HepG2 (cell line): Measurements from ENCODE around the gene TREH. TPM values are rescaled to one million over a fixed set of nuclear protein-coding genes. Genes with fewer than 3 reads are reported as not detected.
"Not testable (repeated sequence)": the region's sequence is repeated elsewhere in the genome, so short reads cannot be mapped to it uniquely, and the experiment has no call there.

Experiments
- ADNP ChIP-seq: sonication (generic); formaldehyde crosslinking; IDR thresholded peaks from 2 replicates; pipeline ENCODE4 v1.4.0; 2020; ENCODE audit warnings: missing genetic modification reagents
- BCL6 ChIP-seq: IDR thresholded peaks from 2 replicates; pipeline ENCODE4 v1.6.1; 2016; ENCODE audit warnings: missing genetic modification reagents, missing compliant biosample characterization
- GABPA ChIP-seq, 2 experiments: IDR thresholded peaks; 2 replicates each; pipeline ENCODE4 v1.6.1; 2011 to 2016; ENCODE audit warnings: low read depth in 2 of 2, low read length in 1 of 2, missing biosample characterization in 1 of 2, missing genetic modification characterization in 1 of 2
- HMGXB4 ChIP-seq, 2 experiments: sonication (generic) in 1 of 2; formaldehyde crosslinking in 1 of 2; IDR thresholded peaks; 2 replicates each; pipeline versions ENCODE4 v1.4.0 to v1.6.1; 2018 to 2020; ENCODE audit warnings: missing genetic modification reagents in 2 of 2, borderline replicate concordance in 1 of 2, low read depth in 1 of 2, mild to moderate bottlenecking in 1 of 2, missing biosample characterization in 1 of 2
- LCORL ChIP-seq, 2 experiments: fragments of 450-650 bp in 1 of 2; sonication (generic) in 1 of 2; formaldehyde crosslinking in 1 of 2; IDR thresholded peaks; 2 replicates each; pipeline versions ENCODE4 v1.5.0 to v1.6.1; 2017 to 2020; ENCODE audit warnings: antibody characterized with exemption in 1 of 2, missing genetic modification reagents in 1 of 2
- ONECUT2 ChIP-seq: sonication (generic); formaldehyde crosslinking; IDR thresholded peaks from 2 replicates; pipeline ENCODE4 v1.4.0; 2020; ENCODE audit warnings: missing genetic modification reagents
- RAD21 ChIP-seq: fragments of 450-650 bp; formaldehyde crosslinking; IDR thresholded peaks from 2 replicates; pipeline ENCODE4 v1.5.0; 2020; ENCODE audit warnings: mild to moderate bottlenecking
- STAG1 ChIP-seq: sonication (generic); formaldehyde crosslinking; IDR thresholded peaks from 2 replicates; pipeline ENCODE4 v1.4.0; 2020; ENCODE audit warnings: missing genetic modification reagents
- TEAD3 ChIP-seq: optimal IDR thresholded peaks from 2 replicates; pipeline ENCODE3; 2016; ENCODE audit warnings: borderline replicate concordance
- ZFP91 ChIP-seq: sonication (generic); formaldehyde crosslinking; IDR thresholded peaks from 2 replicates; pipeline ENCODE4 v1.9.0; 2022; ENCODE audit warnings: missing genetic modification reagents, mild to moderate bottlenecking, borderline replicate concordance
- ZFY ChIP-seq: sonication (generic); formaldehyde crosslinking; IDR thresholded peaks from 2 replicates; pipeline ENCODE4 v1.4.0; 2020; ENCODE audit warnings: missing genetic modification reagents
- ZGPAT ChIP-seq: IDR thresholded peaks from 2 replicates; pipeline ENCODE4 v1.6.1; 2016; ENCODE audit warnings: mild to moderate bottlenecking
- ZMYM4 ChIP-seq: sonication (generic); formaldehyde crosslinking; IDR thresholded peaks from 2 replicates; pipeline ENCODE4 v1.8.1; 2023; ENCODE audit warnings: mild to moderate bottlenecking, missing genetic modification reagents
- ZNF772 ChIP-seq: sonication (generic); formaldehyde crosslinking; IDR thresholded peaks from 2 replicates; pipeline ENCODE4 v1.5.0; 2020; ENCODE audit warnings: mild to moderate bottlenecking, missing genetic modification reagents
- ZNF788 ChIP-seq: sonication (generic); formaldehyde crosslinking; IDR thresholded peaks from 2 replicates; pipeline ENCODE4 v1.5.0; 2020; ENCODE audit warnings: mild to moderate bottlenecking, missing genetic modification reagents, borderline replicate concordance
- polyA plus RNA-seq, 8 experiments: library from polyadenylated mRNA; depleted of rRNA in 3 of 8; stranded (reverse) in 7 of 8; unstranded in 1 of 8; fragments of >200 nt; fragmentation: Illumina TruSeq in 4 of 8; extraction: Trizol in 4 of 8; gene quantifications; 2 replicates each; pipeline versions ENCODE4 v1.2.1 to v1.2.3, GENCODE V29; 2011 to 2016; ENCODE audit warnings: low read depth in 4 of 8, missing spikeins in 1 of 8, mixed read lengths in 1 of 8; ENCODE audit not compliant: insufficient read depth in 1 of 8
- total RNA-seq, 5 experiments: library from RNA; depleted of rRNA; stranded (reverse); fragments of >200 nt; fragmentation: Illumina TruSeq; extraction: Trizol; gene quantifications; 2 replicates each; pipeline ENCODE4 v1.2.3, GENCODE V29; 2016; ENCODE audit warnings: low read depth in 1 of 5
- TF ChIP-seq, protein P1 (sequence below): sonication (generic); formaldehyde crosslinking; IDR thresholded peaks from 2 replicates; pipeline ENCODE4 v1.4.0; 2020; ENCODE audit warnings: missing genetic modification reagents
- TF ChIP-seq, protein P2 (sequence below): sonication (generic); formaldehyde crosslinking; IDR thresholded peaks from 2 replicates; pipeline ENCODE4 v1.5.0; 2020; ENCODE audit warnings: mild to moderate bottlenecking, missing genetic modification reagents, moderate library complexity

The TREH gene
- total and polyA plus RNA-seq, 2 of the 13 experiments (the other 11 are each of a cell fraction or from before 2014, with no cell fraction given): 0.53 to 0.86 TPM

GRCh38 chr11:118678908-118679307 lies 542 bp downstream of the TREH start (continued):
- TF ChIP-seq, protein P1, sequence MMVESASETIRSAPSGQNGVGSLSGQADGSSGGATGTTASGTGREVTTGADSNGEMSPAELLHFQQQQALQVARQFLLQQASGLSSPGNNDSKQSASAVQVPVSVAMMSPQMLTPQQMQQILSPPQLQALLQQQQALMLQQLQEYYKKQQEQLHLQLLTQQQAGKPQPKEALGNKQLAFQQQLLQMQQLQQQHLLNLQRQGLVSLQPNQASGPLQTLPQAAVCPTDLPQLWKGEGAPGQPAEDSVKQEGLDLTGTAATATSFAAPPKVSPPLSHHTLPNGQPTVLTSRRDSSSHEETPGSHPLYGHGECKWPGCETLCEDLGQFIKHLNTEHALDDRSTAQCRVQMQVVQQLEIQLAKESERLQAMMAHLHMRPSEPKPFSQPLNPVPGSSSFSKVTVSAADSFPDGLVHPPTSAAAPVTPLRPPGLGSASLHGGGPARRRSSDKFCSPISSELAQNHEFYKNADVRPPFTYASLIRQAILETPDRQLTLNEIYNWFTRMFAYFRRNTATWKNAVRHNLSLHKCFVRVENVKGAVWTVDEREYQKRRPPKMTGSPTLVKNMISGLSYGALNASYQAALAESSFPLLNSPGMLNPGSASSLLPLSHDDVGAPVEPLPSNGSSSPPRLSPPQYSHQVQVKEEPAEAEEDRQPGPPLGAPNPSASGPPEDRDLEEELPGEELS (CRISPR knock-in tag): peak; percentile 51
- TF ChIP-seq HMGXB4 (CRISPR knock-in tag; IDR thresholded peaks at IDR 0.05; ENCODE audit: borderline replicate concordance in 1 of 2, low read depth in 1 of 2): 0 out of 4 replicates have a peak, but pooled peaks of 1 of the 2 experiments have one; percentile 38
- 0 out of 2 replicates have a peak, but pooled peaks have one; percentile 15 for TF ChIP-seq ZFY (CRISPR knock-in tag)
- peak; percentile 57 for TF ChIP-seq TEAD3
- TF ChIP-seq BCL6 (CRISPR knock-in tag): 0 out of 2 replicates have a peak, but pooled peaks have one; percentile 11
- TF ChIP-seq ZFP91: peak; percentile 50; the same call in 1 of the 2 replicates
- TF ChIP-seq ADNP (CRISPR knock-in tag): peak; percentile 16; the same call in 1 of the 2 replicates
- not testable (repeated sequence) for TF ChIP-seq GABPA (IDR thresholded peaks at IDR 0.05; ENCODE audit: low read depth, low read length); LCORL (IDR thresholded peaks at IDR 0.05)
- 0 out of 2 replicates have a peak, but pooled peaks have one; percentile 16 for TF ChIP-seq GABPA (CRISPR knock-in tag; IDR thresholded peaks at IDR 0.05; ENCODE audit: low read depth)
- TF ChIP-seq ZNF788 (CRISPR knock-in tag): 0 out of 2 replicates have a peak, but pooled peaks have one; percentile 48
- 0 out of 2 replicates have a peak, but pooled peaks have one; percentile 35 for TF ChIP-seq ZNF772 (CRISPR knock-in tag)
- TF ChIP-seq, protein P2, sequence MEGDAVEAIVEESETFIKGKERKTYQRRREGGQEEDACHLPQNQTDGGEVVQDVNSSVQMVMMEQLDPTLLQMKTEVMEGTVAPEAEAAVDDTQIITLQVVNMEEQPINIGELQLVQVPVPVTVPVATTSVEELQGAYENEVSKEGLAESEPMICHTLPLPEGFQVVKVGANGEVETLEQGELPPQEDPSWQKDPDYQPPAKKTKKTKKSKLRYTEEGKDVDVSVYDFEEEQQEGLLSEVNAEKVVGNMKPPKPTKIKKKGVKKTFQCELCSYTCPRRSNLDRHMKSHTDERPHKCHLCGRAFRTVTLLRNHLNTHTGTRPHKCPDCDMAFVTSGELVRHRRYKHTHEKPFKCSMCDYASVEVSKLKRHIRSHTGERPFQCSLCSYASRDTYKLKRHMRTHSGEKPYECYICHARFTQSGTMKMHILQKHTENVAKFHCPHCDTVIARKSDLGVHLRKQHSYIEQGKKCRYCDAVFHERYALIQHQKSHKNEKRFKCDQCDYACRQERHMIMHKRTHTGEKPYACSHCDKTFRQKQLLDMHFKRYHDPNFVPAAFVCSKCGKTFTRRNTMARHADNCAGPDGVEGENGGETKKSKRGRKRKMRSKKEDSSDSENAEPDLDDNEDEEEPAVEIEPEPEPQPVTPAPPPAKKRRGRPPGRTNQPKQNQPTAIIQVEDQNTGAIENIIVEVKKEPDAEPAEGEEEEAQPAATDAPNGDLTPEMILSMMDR: peak; percentile 82
- peak; percentile 34; the same call in 1 of the 2 replicates for TF ChIP-seq ZGPAT (CRISPR knock-in tag)
- TF ChIP-seq ONECUT2 (CRISPR knock-in tag): peak; percentile 91
- TF ChIP-seq LCORL (CRISPR knock-in tag; IDR thresholded peaks at IDR 0.05): peak; percentile 74
- peak; percentile 49 for TF ChIP-seq STAG1
- TF ChIP-seq RAD21 (CRISPR knock-in tag): peak; percentile 31; the same call in 1 of the 2 replicates
- peak; percentile 27; the same call in 1 of the 2 replicates for TF ChIP-seq ZMYM4 (CRISPR knock-in tag)
